ENCODE results near the gene SLC9A9. TPM values are rescaled to one million over a fixed set of nuclear protein-coding genes. Genes with fewer than 3 reads are reported as not detected.

Gene SLC9A9
- total and polyA plus RNA-seq, 2 of the 8 experiments (the other 6 are each of a cell fraction or from before 2014, with no cell fraction given) = 0.48 to 1.1 TPM

DNA sequence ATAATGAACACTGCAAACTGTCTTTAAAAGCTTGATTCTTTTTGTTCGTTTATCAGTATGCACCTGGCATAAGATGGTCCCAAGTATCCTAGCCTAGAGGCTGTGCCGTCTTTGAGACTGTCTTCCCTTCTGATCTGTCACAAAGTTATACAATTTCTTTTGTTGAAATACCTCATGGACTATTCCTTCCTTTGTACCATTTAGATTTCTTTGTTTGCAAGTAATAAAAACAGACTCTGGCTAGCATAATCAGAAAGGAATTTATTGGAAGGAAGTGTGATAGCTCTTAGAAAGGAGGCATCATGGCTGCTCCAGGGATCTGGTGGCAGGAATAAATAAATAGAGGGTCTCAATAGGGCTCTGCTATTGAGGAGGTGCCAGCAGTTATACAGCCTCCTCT is 280.4 kb downstream of the SLC9A9 start:
- Histone ChIP-seq H4K91ac (replicated peaks; ENCODE audit: insufficient read length, low read length) (no peak overlapping the region), H2BK15ac (ENCODE audit: low read length) (no peak overlapping the region), H2BK120ac (replicated peaks; ENCODE audit: low read depth, low read length) (no peak overlapping the region), H3K14ac (ENCODE audit: insufficient read length) (no peak overlapping the region), H3K4me1 (replicated peaks in 1 of 4; ENCODE audit: control insufficient read depth in 3 of 4, insufficient read depth in 4 of 4, low read length in 3 of 4) (no peaks in the 10 kb centered on the region), H4K8ac (ENCODE audit: extremely low read depth, insufficient read depth, low read length) (no peak overlapping the region), H3K56ac (replicated peaks; ENCODE audit: insufficient read length, low read depth, low read length) (no peak overlapping the region), H3K9me3 (ENCODE audit: insufficient read depth in 2 of 2, low read depth in 1 of 2, low read length in 1 of 2) (no peaks in the 10 kb centered on the region), H3K27ac (ENCODE audit: low read depth, low read length) (no peak overlapping the region), H3K36me3 (ENCODE audit: control insufficient read depth in 2 of 4, insufficient read depth in 4 of 4, low read length in 3 of 4) (no peaks in the 10 kb centered on the region), H3K4ac (replicated peaks; ENCODE audit: insufficient read length, low read depth, low read length) (no peak overlapping the region), H3K79me2 (ENCODE audit: control insufficient read depth in 1 of 2, insufficient read depth in 2 of 2, low read length in 2 of 2) (no peaks in the 10 kb centered on the region), H3K4me3 (ENCODE audit: extremely low read depth in 1 of 4, insufficient read depth in 2 of 4, low read depth in 3 of 4, low read length in 4 of 4) (no peak overlapping the region), H2AFZ (ENCODE audit: low read length) (no peak overlapping the region), H4K5ac (ENCODE audit: insufficient read length, low read depth, low read length) (no peak overlapping the region), H3K23me2 (ENCODE audit: low read depth, low read length) (no peaks in the 10 kb centered on the region), H3K9ac (replicated peaks in 1 of 4; ENCODE audit: extremely low read depth in 1 of 4, low read depth in 3 of 4, low read length in 3 of 4) (no peak overlapping the region), H2BK20ac (ENCODE audit: low read length) (no peak overlapping the region), H2AK5ac (ENCODE audit: low read depth, low read length) (no peak overlapping the region), H3K4me2 (ENCODE audit: insufficient read depth in 1 of 2, low read depth in 2 of 2, low read length in 2 of 2) (no peak overlapping the region), H3K27me3 (replicated peaks in 1 of 4; ENCODE audit: control insufficient read depth in 3 of 4, extremely low read depth in 1 of 4, insufficient read depth in 3 of 4, low read length in 3 of 4) (no peaks in the 10 kb centered on the region), H3K18ac (ENCODE audit: extremely low read depth, low read length) (no peak overlapping the region), H2BK5ac (ENCODE audit: low read depth, low read length) (no peak overlapping the region), H3K23ac (ENCODE audit: insufficient read length) (no peak overlapping the region), H2BK12ac (ENCODE audit: low read depth, low read length) (no peak overlapping the region), H4K20me1 (replicated peaks in 1 of 2; ENCODE audit: control insufficient read depth in 1 of 2, insufficient read depth in 2 of 2, low read length in 2 of 2) (no peaks in the 10 kb centered on the region), H3K79me1 (ENCODE audit: low read depth, low read length) (no peaks in the 10 kb centered on the region)
- FAIRE-seq = no peak
- no peak for DNase-seq (ENCODE audit: low read depth in 1 of 2, low spot score in 2 of 2)
- WGBS, 2 experiments (ENCODE audit: extremely low coverage in 1 of 2, insufficient coverage in 1 of 2, insufficient read length in 1 of 2, insufficient replicate concordance in 2 of 2, low coverage in 1 of 2, low lambda C conversion rate in 2 of 2, missing lambda C conversion rate in 1 of 2) = 100% methylated on average over 2 of the region's 2 CpGs; no CpG with 5 or more reads in 1 of the 2 experiments
- ChIA-PET CTCF (ENCODE audit: partially characterized antibody) (no interaction called here), POLR2A (ENCODE audit: partially characterized antibody) (no interaction called here)
- TF ChIP-seq HDAC2 (IDR thresholded peaks at IDR 0.05; ENCODE audit: borderline replicate concordance in 1 of 2, low read depth in 2 of 2, low read length in 2 of 2) = no peak
